Endodermal cell (in vitro differentiated cells): ENCODE results near the gene ATRX. TPM values are rescaled to one million over a fixed set of nuclear protein-coding genes. Genes with fewer than 3 reads are reported as not detected.

Experiments
- DNase-seq: peaks from one replicate; pipeline ENCODE4 v3.0.0-alpha.2; 2017
- H3K27ac ChIP-seq: 2 replicates; pipeline ENCODE4 v1.5.1; 2013; ENCODE audit warnings: mild to moderate bottlenecking, low read depth, low read length, moderate library complexity
- H3K27me3 ChIP-seq: 2 replicates; pipeline ENCODE4 v1.6.1; 2013; ENCODE audit warnings: mild to moderate bottlenecking, low read length, moderate library complexity; ENCODE audit not compliant: insufficient read depth, control insufficient read depth, poor library complexity, severe bottlenecking
- H3K36me3 ChIP-seq: 2 replicates; pipeline ENCODE4 v1.7.0; 2013; ENCODE audit warnings: mild to moderate bottlenecking, low read length, moderate library complexity; ENCODE audit not compliant: control insufficient read depth, insufficient read depth
- H3K4me1 ChIP-seq: one replicate; pipeline ENCODE4 v1.7.0; 2013; ENCODE audit warnings: low read length; ENCODE audit not compliant: control insufficient read depth, insufficient read depth
- H3K4me3 ChIP-seq: 2 replicates; pipeline ENCODE4 v1.5.1; 2013; ENCODE audit warnings: mild to moderate bottlenecking, low read length, moderate library complexity
- H3K9ac ChIP-seq: 2 replicates; pipeline ENCODE4 v1.6.1; 2013; ENCODE audit warnings: mild to moderate bottlenecking, low read length, moderate library complexity; ENCODE audit not compliant: poor library complexity, severe bottlenecking; ENCODE audit errors: extremely low read depth
- H3K9me3 ChIP-seq: 2 replicates; pipeline ENCODE4 v1.6.1; 2013; ENCODE audit warnings: mild to moderate bottlenecking, low read length, moderate library complexity; ENCODE audit not compliant: control insufficient read depth
- H3K27ac Mint-ChIP-seq: 2 replicates; pipeline ENCODE4 v1.8.0; 2020; ENCODE audit warnings: mixed read lengths
- H3K27me3 Mint-ChIP-seq: 2 replicates; pipeline ENCODE4 v1.8.0; 2021; ENCODE audit warnings: mild to moderate bottlenecking, mixed read lengths; ENCODE audit not compliant: insufficient read depth
- H3K36me3 Mint-ChIP-seq: 2 replicates; pipeline ENCODE4 v1.8.0; 2020; ENCODE audit warnings: low read depth, mixed read lengths
- H3K4me1 Mint-ChIP-seq: 2 replicates; pipeline ENCODE4 v1.8.0; 2020; ENCODE audit warnings: mixed read lengths
- H3K4me3 Mint-ChIP-seq: 2 replicates; pipeline ENCODE4 v1.8.0; 2020; ENCODE audit warnings: mild to moderate bottlenecking, moderate library complexity, mixed read lengths
- H3K9me3 Mint-ChIP-seq: 2 replicates; pipeline ENCODE4 v1.8.0; 2020; ENCODE audit warnings: mild to moderate bottlenecking, mixed read lengths
- CTCF ChIP-seq: fragments of 200-600 bp; sonication (generic); conservative IDR thresholded peaks from 2 replicates; pipeline ENCODE4 v1.5.0; 2021; ENCODE audit warnings: antibody characterized with exemption, mild to moderate bottlenecking
- WGBS, 2 experiments: methylation state at CpG; one replicate each; pipeline versions ENCODE4 v1.1.5 to v1.1.7; 2013; ENCODE audit warnings: missing lambda C conversion rate in 2 of 2, mixed read lengths in 1 of 2; ENCODE audit not compliant: insufficient coverage in 1 of 2, insufficient read length in 1 of 2; 5-methylcytosine and 5-hydroxymethylcytosine counted together
- total RNA-seq, 2 donors: library from RNA; stranded (reverse); fragmentation: NEBNext Ultra II Directional in 1 of 2; extraction: Animal tissue kit (Norgen Biotek cat#: 25700) in 1 of 2; gene quantifications; 2 replicates in 1 of 2; 3 replicates in 1 of 2; pipeline ENCODE4 v1.2.1, GENCODE V29; 2021

The ATRX gene
- total RNA-seq, 2 donors from 2014 or later = 120 to 137 TPM

DNA sequence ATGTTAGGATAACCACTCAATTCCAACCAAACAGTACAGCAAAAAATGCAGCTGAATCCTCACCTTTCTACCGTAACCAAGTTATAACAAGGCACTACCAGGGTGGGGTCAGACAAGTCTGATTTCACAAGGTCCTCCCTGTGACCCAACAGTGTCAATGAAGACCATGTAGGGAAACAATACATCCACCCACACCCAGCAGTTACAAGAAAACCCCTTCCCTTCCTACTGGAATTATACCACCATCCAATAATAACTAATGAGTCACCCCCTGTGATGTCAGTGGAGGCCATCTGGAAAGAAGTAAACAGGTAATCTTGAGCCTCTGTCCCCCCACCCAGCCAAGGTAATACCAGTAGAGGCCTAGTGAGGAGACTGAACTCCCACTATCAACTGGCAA, 221.2 kb downstream of the ATRX start:
- Mint-ChIP-seq H3K27me3 (no peaks in the 10 kb centered on the region), H3K27ac (no peak overlapping the region), H3K4me3 (no peak overlapping the region), H3K36me3 (peaks cover 50% of the 10 kb centered on the region), H3K4me1 (no peaks in the 10 kb centered on the region), H3K9me3 (peaks cover 63% of the 10 kb centered on the region)
- no peaks in the 10 kb centered on the region for H3K27me3 ChIP-seq
- no peak for DNase-seq
- no peak overlapping the region for H3K9ac ChIP-seq
- H3K27ac ChIP-seq = no peak overlapping the region
- peaks cover 21% of the 10 kb centered on the region for H3K36me3 ChIP-seq
- TF ChIP-seq CTCF = no peak
- no peaks in the 10 kb centered on the region for H3K9me3 ChIP-seq
- H3K4me1 ChIP-seq = no peaks in the 10 kb centered on the region
- H3K4me3 ChIP-seq = no peak overlapping the region
- whole genome bisulfite sequencing, 2 experiments = 100% methylated on average over 1 of the region's 1 CpG; no CpG with 5 or more reads in 1 of the 2 experiments

DNA sequence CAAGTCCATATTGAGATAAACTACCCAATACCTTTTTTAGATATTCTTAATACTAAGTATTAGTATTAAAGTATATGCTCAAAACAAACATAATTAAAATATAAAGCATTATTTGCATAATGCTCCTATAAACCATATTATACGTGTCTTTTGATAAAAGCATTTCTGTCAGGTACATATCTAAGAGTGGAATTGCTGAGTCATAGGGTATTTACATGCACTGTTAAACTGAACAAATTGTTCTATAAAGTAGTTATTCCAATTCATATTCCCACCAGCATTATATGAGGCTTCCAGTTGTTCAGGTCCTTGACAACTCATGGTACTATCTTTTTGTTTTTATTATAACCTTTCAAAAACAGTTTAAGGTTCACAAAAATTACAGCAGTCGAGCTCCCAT, 224.6 kb downstream of the ATRX start:
- no peaks in the 10 kb centered on the region for H3K27me3 Mint-ChIP-seq
- Histone ChIP-seq H3K9ac (no peak overlapping the region), H3K27ac (no peak overlapping the region), H3K9me3 (no peaks in the 10 kb centered on the region), H3K4me1 (no peaks in the 10 kb centered on the region), H3K4me3 (no peak overlapping the region), H3K27me3 (no peaks in the 10 kb centered on the region), H3K36me3 (peaks cover 21% of the 10 kb centered on the region)
- WGBS, 2 experiments = 88% methylated on average over 1 of the region's 2 CpGs; no CpG with 5 or more reads in 1 of the 2 experiments
- TF ChIP-seq CTCF = no peak
- peaks cover 29% of the 10 kb centered on the region for H3K36me3 Mint-ChIP-seq
- no peaks in the 10 kb centered on the region for H3K4me1 Mint-ChIP-seq
- H3K27ac Mint-ChIP-seq = no peak overlapping the region
- H3K4me3 Mint-ChIP-seq = no peak overlapping the region
- no peak for DNase-seq
- peaks cover 40% of the 10 kb centered on the region for H3K9me3 Mint-ChIP-seq

GRCh38 chrX:77556276-77556675, 229.7 kb downstream of the ATRX start:
- no peak overlapping the region for H3K4me3 Mint-ChIP-seq
- Histone ChIP-seq H3K9me3 (no peaks in the 10 kb centered on the region), H3K27ac (no peak overlapping the region), H3K4me3 (no peak overlapping the region), H3K4me1 (no peaks in the 10 kb centered on the region), H3K36me3 (peaks cover 13% of the 10 kb centered on the region), H3K27me3 (no peaks in the 10 kb centered on the region), H3K9ac (no peak overlapping the region)
- DNase-seq = no peak
- no peaks in the 10 kb centered on the region for H3K4me1 Mint-ChIP-seq
- TF ChIP-seq CTCF = no peak
- peaks cover 24% of the 10 kb centered on the region for H3K36me3 Mint-ChIP-seq
- peaks cover 40% of the 10 kb centered on the region for H3K9me3 Mint-ChIP-seq
- H3K27me3 Mint-ChIP-seq = no peaks in the 10 kb centered on the region
- no peak overlapping the region for H3K27ac Mint-ChIP-seq
